ENCODE measurements around the gene TNS3. TPM values are rescaled to one million over a fixed set of nuclear protein-coding genes. Genes with fewer than 3 reads are reported as not detected.

Gene TNS3
- total RNA-seq, 1 experiment from 2014 or later = 9.5 TPM

DNA sequence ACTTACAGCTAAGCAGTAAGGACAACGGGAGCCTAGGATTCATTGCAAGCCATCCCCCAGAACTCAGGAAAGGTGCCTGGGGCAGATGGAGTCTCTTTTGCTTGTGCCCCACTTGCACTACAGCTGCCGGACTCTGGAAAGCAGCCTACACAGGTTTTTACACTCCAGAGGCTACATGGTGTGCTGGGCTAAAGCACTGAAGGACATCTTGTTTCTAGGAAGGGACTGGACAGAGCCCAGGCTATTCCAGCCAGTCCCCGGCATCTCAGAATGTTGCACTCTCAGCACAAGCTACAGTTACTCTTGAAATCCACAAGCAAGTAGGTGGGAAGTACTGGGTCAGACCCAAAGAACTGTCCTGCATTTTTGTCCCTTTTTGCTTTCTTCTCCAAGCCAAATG, 333.1 kb downstream of the TNS3 start:
- Mint-ChIP-seq H3K36me3 (ENCODE audit: insufficient read depth in 1 of 3, low read depth in 3 of 3) (peaks cover 0 to 5% (median 4%) of the 10 kb centered on the region in 3 experiments; a peak in 4 of 7 replicates), H3K27ac (no peak overlapping the region), H3K4me3 (no peak overlapping the region), H3K4me1 (peaks cover 6 to 7% of the 10 kb centered on the region in 2 experiments), H3K9me3 (peaks cover 6 to 8% of the 10 kb centered on the region in 2 experiments; a peak in 4 of 5 replicates), H3K27me3 (ENCODE audit: low read depth) (peaks cover 17% of the 10 kb centered on the region)
- WGBS (ENCODE audit: extremely low coverage, insufficient read length, low lambda C conversion rate) = no CpG with 5 or more reads among the region's 3 CpGs
- Histone ChIP-seq H2BK120ac (ENCODE audit: low read depth, low read length, poor library complexity, severe bottlenecking) (no peak overlapping the region), H3K4me1 (ENCODE audit: insufficient read depth, low read length) (no peaks in the 10 kb centered on the region), H2AK5ac (ENCODE audit: insufficient read length, low read length) (no peak overlapping the region), H3K27me3 (ENCODE audit: insufficient read depth, low read length) (no peaks in the 10 kb centered on the region), H3T11ph (ENCODE audit: low read length) (no peak overlapping the region), H3K79me1 (ENCODE audit: insufficient read depth, low read depth, low read length, poor library complexity, severe bottlenecking) (no peaks in the 10 kb centered on the region), H2BK12ac (ENCODE audit: insufficient read length, low read depth, low read length) (no peak overlapping the region), H3K27ac (ENCODE audit: insufficient read length, low read depth, low read length) (no peak overlapping the region), H3K9me3 (ENCODE audit: control insufficient read depth, low read depth, low read length) (no peaks in the 10 kb centered on the region), H3K4ac (ENCODE audit: low read depth, low read length) (no peak overlapping the region), H4K8ac (replicated peaks; ENCODE audit: insufficient read length, low read depth, low read length) (no peak overlapping the region), H2BK5ac (ENCODE audit: insufficient read length, low read length) (no peak overlapping the region), H3K79me2 (ENCODE audit: insufficient read depth, low read length) (no peaks in the 10 kb centered on the region), H4K20me1 (ENCODE audit: control insufficient read depth, insufficient read depth, insufficient read length) (no peaks in the 10 kb centered on the region), H3K9ac (ENCODE audit: extremely low read depth, insufficient read length, low read length) (no peak overlapping the region), H3K23ac (ENCODE audit: insufficient read length, low read depth, low read length) (no peak overlapping the region), H3K18ac (ENCODE audit: insufficient read length, low read depth, low read length) (no peak overlapping the region), H3K4me2 (ENCODE audit: insufficient read depth, insufficient read length, low read length) (no peak overlapping the region), H3K14ac (ENCODE audit: insufficient read depth, low read length) (no peak overlapping the region; the same call in 1 of the 2 replicates), H3K23me2 (ENCODE audit: insufficient read length, low read depth, low read length, poor library complexity, severe bottlenecking) (peaks cover 1% of the 10 kb centered on the region), H2BK20ac (ENCODE audit: low read depth, low read length, poor library complexity, severe bottlenecking) (no peak overlapping the region), H4K91ac (ENCODE audit: insufficient read length, low read depth, low read length) (no peak overlapping the region), H3K56ac (ENCODE audit: insufficient read length, low read depth, low read length) (no peak overlapping the region), H2BK15ac (ENCODE audit: low read depth, low read length) (no peak overlapping the region), H2AFZ (ENCODE audit: low read length) (no peak overlapping the region), H4K5ac (ENCODE audit: insufficient read length, low read depth, low read length) (no peak overlapping the region)
- DNase-seq = no peak
- no peak for TF ChIP-seq CTCF (conservative IDR thresholded peaks at IDR 0.05)
